ENCODE measurements around the gene AHSP.
"Not testable (repeated sequence)": the region's sequence is repeated elsewhere in the genome, so short reads cannot be mapped to it uniquely, and the experiment has no call there.

GRCh38 chr16:31523768-31524167, 3.9 kb upstream of the AHSP start:
- TF ChIP-seq CTCF (IDR thresholded peaks at IDR 0.05); EZH2 (IDR thresholded peaks at IDR 0.05; ENCODE audit: borderline replicate concordance, insufficient read depth, low read depth, low read length, poor library complexity, severe bottlenecking): not testable (repeated sequence)

Data from B cell (primary cell).